GM18517 (cell line): Measurements from ENCODE around the gene DMWD.

Source experiments
- ATAC-seq: cut with Tn5 transposase; IDR thresholded peaks from one replicate; pipeline ENCODE4 v1.9.1; 2021; ENCODE audit warnings: mild to moderate bottlenecking, moderate library complexity; ENCODE audit not compliant: unreplicated experiment

The DMWD gene

GRCh38 chr19:45771311-45771933 lies 21.2 kb downstream of the DMWD start:
- no peak for ATAC-seq

- peak; percentile 43 for ATAC-seq
Measured at GRCh38 chr19:45770192-45771101, 22.2 kb downstream of the DMWD start.

- ATAC-seq = no peak
Measured at GRCh38 chr19:45769821-45770191, 22.8 kb downstream of the DMWD start.

DNA sequence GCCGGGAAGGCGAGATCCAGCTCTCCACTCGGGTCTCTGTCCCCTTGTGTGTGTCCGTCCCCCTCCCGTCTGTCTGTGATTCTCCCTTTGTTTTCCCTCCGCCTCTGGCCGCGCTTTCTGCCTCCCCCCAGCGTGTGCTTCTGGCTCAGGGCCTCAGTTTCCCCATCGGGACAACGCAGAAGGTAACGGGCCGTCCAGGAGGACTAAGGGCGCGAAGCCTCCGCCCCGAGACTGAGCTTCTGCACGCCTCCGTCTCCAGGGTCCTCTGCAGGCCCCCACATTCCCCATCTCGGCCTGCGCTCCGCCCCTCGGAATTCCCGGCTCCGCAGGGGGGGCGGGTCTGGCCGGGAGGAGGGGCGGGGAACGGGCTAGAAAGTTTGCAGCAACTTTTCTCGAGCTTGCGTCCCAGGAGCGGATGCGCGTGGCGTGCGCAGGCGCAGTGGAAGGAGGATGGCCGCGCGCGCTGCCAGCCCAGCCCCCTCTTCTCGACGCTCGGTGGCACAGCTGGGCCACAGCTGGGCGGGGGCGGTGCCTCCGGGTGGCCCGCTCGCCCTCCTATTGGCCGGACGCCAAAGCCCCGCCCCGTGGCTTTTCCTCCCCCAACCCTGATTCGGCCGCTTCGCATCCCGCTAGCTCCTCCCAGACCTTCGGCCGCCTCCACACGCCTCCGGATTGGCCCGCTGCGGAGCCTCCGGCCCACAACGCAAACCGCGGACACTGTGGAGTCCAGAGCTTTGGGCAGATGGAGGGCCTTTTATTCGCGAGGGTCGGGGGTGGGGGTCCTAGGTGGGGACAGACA lies 23.5 kb downstream of the DMWD start, which contains the start of gene SIX5:
TSS of gene SIX5 (minus strand) at position 269 of the 799 bp plus-strand sequence. CDS start 408 bp downstream, outside the sequence.
- ATAC-seq = peak; percentile 48

GRCh38 chr19:45768655-45768983 lies 24.0 kb downstream of the DMWD start:
- ATAC-seq = no peak

GRCh38 chr19:45767881-45768654 lies 24.6 kb downstream of the DMWD start:
- no peak for ATAC-seq

DNA sequence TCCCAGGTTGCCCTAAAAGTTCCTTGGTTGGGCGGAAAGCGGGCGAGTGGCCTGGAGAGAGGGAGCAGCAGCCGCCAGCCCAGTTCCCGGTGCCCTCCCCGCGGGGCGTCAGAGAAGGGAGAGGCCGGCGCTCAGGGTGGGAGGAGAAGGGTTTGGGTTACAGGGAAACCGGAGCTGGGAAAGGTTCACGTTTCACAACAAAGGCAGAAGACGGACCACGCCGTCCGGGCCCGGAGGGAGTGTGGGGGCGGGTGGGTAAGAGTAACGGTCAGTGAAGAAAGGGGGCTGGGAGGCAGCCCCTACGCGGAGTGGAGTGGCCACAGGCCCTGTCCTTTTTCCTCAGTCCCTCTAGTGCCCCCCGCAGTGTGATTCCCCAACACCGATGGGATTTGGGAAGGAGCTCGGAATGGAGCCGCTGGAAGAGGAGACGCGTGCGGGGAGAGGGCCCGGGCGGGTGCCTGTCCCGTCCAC lies 25.2 kb downstream of the DMWD start:
- ATAC-seq = no peak

GRCh38 chr19:45766869-45767346 lies 25.7 kb downstream of the DMWD start:
- ATAC-seq = no peak

DNA sequence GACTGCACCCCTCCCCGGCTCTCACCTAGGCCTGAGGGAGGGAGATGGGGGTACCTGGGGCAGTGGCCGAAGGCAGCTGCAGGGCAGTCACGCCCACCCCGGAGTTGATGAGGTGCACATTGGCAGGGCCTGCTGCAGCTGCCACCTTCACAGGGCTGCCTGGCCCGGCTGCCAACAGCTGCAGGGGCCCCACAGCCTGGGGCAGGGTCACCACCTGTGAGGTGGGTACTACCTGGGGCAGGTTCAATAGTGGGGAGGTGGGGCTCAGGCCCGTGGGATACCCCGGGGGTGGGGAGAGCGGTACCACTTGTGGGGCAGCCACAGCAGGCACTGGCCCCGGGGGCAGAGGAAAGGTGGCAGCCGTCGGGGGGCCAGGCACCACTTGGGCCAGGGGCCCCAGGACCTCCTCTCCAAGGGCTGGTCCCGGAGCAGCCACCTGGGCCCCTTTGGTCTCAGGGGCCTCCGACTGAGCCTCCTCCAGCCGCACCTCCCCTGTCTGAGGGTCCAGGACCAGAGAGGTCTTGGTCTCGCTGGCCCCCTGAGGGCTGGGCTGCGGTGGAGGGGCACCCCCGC lies 26.3 kb downstream of the DMWD start:
- no peak for ATAC-seq

- ATAC-seq = no peak
Measured at GRCh38 chr19:45765702-45766295, 26.8 kb downstream of the DMWD start.

- no peak for ATAC-seq
Measured at GRCh38 chr19:45764945-45765701, 27.5 kb downstream of the DMWD start.

DNA sequence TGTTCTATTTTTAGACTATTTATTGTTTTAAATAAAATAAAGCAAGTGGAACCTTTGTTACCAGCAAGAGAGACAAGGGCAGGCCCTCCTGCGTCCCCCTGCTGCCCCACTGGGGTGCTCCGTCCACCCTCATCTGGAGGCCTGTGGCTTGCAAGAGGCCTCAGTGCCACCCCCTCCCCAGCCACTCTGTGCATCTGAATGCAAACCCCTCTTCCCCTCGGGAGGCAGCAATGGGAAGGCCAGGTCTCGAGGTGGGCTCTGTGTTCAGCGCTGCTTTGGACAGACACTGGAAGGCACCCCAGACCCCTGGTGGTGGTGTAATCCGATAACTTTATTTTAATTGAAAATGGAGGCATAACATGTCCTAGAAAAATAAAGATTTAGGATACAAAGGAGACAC lies 28.2 kb downstream of the DMWD start:
- ATAC-seq = no peak

DNA sequence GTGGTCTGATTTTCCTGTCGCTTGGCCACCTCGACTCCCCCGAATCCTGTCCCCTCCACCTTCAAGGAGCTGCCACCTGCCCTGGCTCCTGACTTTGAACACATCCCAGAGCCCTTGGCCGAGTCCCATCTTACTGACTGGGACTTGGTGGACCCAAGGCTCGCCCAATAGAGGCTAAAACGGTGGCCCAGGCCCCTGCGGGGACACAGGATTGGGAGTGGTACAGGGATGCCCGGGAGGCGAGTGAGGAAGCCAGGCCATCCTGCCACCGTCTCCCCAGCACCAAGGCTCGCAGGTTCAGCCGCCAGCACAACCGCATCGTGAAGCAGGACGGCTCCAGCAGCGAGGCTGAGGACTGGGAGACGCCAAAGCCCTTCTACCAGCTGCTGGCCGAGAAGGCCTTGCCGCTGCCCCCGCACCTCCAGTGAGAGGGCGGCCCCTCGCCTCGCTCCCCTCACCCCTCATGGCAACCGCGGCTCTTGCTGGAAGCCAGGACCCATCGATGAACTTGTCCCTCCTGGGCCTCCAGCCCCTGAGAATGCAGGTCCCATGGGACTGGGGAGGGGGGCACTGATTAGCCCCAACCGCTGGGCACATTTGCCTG lies 28.9 kb downstream of the DMWD start:
- no peak for ATAC-seq

- ATAC-seq = no peak
Measured at GRCh38 chr19:45762870-45763631, 29.6 kb downstream of the DMWD start.

DNA sequence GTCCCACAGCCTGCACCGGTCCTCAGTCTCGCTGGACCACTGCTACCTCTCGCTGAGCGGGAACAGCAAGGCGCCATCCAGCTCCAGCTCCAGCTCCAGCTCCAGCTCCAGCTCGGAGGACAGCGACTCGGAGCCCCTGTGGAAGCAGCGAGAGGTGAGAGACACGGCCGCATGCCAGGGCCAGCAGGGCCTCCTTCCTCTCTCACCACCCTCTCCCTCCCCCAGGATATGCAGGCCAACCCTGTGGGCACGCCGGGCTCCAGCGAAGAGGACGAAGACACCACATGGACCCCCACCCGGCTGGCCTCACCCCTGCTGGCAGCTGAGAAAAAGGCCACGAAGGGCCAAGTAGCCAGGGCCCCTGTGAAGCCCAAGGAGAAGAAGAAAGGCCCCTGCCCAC lies 30.9 kb downstream of the DMWD start:
- no peak for ATAC-seq

DNA sequence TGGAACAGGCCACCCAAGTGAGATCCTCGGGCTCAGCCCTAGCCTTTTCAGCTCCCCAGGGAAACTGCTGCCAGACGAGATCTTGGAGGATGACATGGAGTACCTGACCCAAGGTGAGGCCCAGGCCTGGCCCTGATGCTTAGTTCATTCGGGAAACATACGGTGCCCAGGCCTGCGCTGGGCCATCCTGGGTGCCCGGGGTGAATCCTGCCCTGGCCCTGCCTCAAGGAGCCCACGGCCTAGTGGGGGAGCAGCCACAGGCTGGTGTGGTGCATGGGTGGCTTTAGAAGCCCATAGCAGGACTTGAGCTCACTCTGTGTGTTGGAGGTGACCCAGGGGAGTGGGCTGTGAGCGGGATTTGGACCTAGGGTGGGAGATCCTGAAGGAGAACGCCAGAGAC lies 33.7 kb downstream of the DMWD start:
- ATAC-seq = no peak

DNA sequence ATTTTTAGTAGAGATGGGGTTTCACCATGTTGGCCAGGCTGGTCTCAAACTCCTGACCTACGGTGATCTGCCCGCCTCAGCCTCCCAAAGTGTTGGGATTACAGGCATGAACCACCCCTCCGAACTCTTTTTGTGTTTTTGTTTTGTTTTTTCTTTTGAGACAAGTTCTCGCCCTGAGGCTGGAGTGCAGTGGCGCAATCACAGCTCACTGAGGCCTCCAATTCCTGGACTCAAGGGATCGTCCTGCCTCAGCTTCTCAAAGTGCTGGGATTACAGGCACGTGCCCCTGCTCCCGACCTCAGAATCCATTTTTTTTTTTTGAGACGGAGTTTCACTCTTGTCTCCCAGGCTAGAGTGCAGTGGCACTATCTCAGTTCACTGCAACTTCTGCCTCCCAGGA lies 35.0 kb downstream of the DMWD start:
- no peak for ATAC-seq

DNA sequence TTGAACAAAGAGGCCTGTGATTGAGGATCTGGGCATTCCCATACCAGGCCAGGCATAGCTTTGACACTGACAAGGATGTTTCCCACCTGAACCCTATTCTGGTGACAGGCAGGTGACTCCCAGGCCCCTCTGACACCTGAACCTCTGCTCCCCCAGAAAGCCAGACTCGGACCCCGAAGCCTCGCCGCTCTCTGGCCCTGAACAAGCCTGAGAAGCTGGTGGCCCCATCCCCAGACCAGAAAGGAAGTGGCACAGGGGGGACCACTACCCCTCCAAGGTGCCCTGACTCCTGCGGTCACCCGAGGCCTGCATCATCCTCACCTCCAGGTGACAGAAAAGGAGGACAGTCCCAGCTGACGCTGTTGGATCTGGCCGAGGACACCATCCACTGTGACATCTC lies 38.3 kb downstream of the DMWD start:
- no peak for ATAC-seq
